LNCAP (cell line): ENCODE measurements around the gene SSTR1.

Experiments used
- CTCF ChIP-seq: fragments of 450-650 bp; IDR thresholded peaks from 2 replicates; pipeline ENCODE4 v1.5.1; 2017; ENCODE audit warnings: mild to moderate bottlenecking

The SSTR1 gene

GRCh38 chr14:38198425-38198824 is 9.3 kb upstream of the SSTR1 start:
- no peak for TF ChIP-seq CTCF

GRCh38 chr14:38199076-38199475 is 8.6 kb upstream of the SSTR1 start:
- no peak for TF ChIP-seq CTCF

- TF ChIP-seq CTCF = no peak
These were observed 8.0 kb upstream of the SSTR1 start for GRCh38 chr14:38199739-38200138.

GRCh38 chr14:38201137-38201828 is 6.4 kb upstream of the SSTR1 start:
- no peak for TF ChIP-seq CTCF

- TF ChIP-seq CTCF = no peak
These were observed 5.1 kb upstream of the SSTR1 start for GRCh38 chr14:38202444-38203191.

GRCh38 chr14:38203929-38204718 is 3.6 kb upstream of the SSTR1 start:
- no peak for TF ChIP-seq CTCF

- no peak for TF ChIP-seq CTCF
These were observed 3.0 kb upstream of the SSTR1 start for GRCh38 chr14:38204719-38205115.
